PFSK-1 (cell line): Measurements from ENCODE around the gene CLDN22. TPM values are rescaled to one million over a fixed set of nuclear protein-coding genes. Genes with fewer than 3 reads are reported as not detected.

ENCODE experiments used
- FOXP2 ChIP-seq: optimal IDR thresholded peaks from 2 replicates; pipeline ENCODE3; 2011; ENCODE audit warnings: borderline replicate concordance, control low read depth, inconsistent platforms; ENCODE audit not compliant: insufficient read depth; ENCODE audit errors: extremely low read length, extremely low read depth
- POLR2AphosphoS5 ChIP-seq: IDR thresholded peaks from 2 replicates; pipeline ENCODE4 v1.6.1; 2012; ENCODE audit warnings: low read depth, mild to moderate bottlenecking, control low read depth, low read length, moderate library complexity
- REST ChIP-seq, 2 experiments: IDR thresholded peaks; 2 replicates each; pipeline versions ENCODE4 v1.6.1 to v1.8.0; 2011 to 2012; ENCODE audit warnings: low read depth in 2 of 2, low read length in 2 of 2, control low read depth in 1 of 2, inconsistent platforms in 1 of 2, mild to moderate bottlenecking in 1 of 2, moderate library complexity in 1 of 2; ENCODE audit not compliant: insufficient read depth in 1 of 2
- SIN3A ChIP-seq: IDR thresholded peaks from 2 replicates; pipeline ENCODE4 v1.6.1; 2012; ENCODE audit warnings: mild to moderate bottlenecking, low read length, moderate library complexity, borderline replicate concordance; ENCODE audit not compliant: insufficient read depth
- TAF1 ChIP-seq: IDR thresholded peaks from 2 replicates; pipeline ENCODE4 v1.6.1; 2012; ENCODE audit warnings: low read length, control low read depth, borderline replicate concordance; ENCODE audit not compliant: insufficient read depth
- polyA plus RNA-seq: library from polyadenylated mRNA; unstranded; fragments of >200 nt; gene quantifications from one replicate; pipeline ENCODE4 v1.2.1, GENCODE V29; 2012; ENCODE audit warnings: low read depth, missing spikeins; ENCODE audit not compliant: insufficient read length

The CLDN22 gene
- polyA plus RNA-seq: not detected

GRCh38 chr4:183320211-183321059 lies at the start of gene CLDN22:
Gene CLDN22 (minus strand): TSS chr4:183320276. CDS start chr4:183320218, 58 bp downstream.
- TF ChIP-seq FOXP2: no peak
- no peak for TF ChIP-seq TAF1
- no peak for TF ChIP-seq POLR2AphosphoS5
- TF ChIP-seq SIN3A: no peak
- no peak for TF ChIP-seq REST (IDR thresholded peaks at IDR 0.05; ENCODE audit: insufficient read depth in 1 of 2, low read depth in 2 of 2, low read length in 2 of 2)

GRCh38 chr4:183369073-183369472 lies 49.0 kb upstream of the CLDN22 start:
- TF ChIP-seq POLR2AphosphoS5: no peak
- TF ChIP-seq FOXP2: no peak
- TF ChIP-seq SIN3A: no peak
- TF ChIP-seq REST (IDR thresholded peaks at IDR 0.05; ENCODE audit: insufficient read depth in 1 of 2, low read depth in 2 of 2, low read length in 2 of 2): no peak
- TF ChIP-seq TAF1: no peak

- no peak for TF ChIP-seq SIN3A
- TF ChIP-seq TAF1: no peak
- TF ChIP-seq REST (IDR thresholded peaks at IDR 0.05; ENCODE audit: insufficient read depth in 1 of 2, low read depth in 2 of 2, low read length in 2 of 2): no peak
- TF ChIP-seq FOXP2: no peak
- TF ChIP-seq POLR2AphosphoS5: no peak
Measured at GRCh38 chr4:183366206-183366835, 46.2 kb upstream of the CLDN22 start.

- no peak for TF ChIP-seq POLR2AphosphoS5
- no peak for TF ChIP-seq FOXP2
- TF ChIP-seq REST (IDR thresholded peaks at IDR 0.05; ENCODE audit: insufficient read depth in 1 of 2, low read depth in 2 of 2, low read length in 2 of 2): no peak
- TF ChIP-seq SIN3A: no peak
- TF ChIP-seq TAF1: no peak
Measured at GRCh38 chr4:183364025-183364424, 43.9 kb upstream of the CLDN22 start.
